Hematopoietic multipotent progenitor cell treated with erythropoietin and hydrocortisone succinate and interleukin-3 and kit ligand, for 4 days (in vitro differentiated cells): Measurements from ENCODE around the gene HDAC4.

Experiments
- DNase-seq: peaks from one replicate; pipeline ENCODE4 v3.0.0-alpha.2; 2015

The HDAC4 gene

GRCh38 chr2:239033801-239034560 lies 366.8 kb downstream of the HDAC4 start:
- DNase-seq: no peak

DNA sequence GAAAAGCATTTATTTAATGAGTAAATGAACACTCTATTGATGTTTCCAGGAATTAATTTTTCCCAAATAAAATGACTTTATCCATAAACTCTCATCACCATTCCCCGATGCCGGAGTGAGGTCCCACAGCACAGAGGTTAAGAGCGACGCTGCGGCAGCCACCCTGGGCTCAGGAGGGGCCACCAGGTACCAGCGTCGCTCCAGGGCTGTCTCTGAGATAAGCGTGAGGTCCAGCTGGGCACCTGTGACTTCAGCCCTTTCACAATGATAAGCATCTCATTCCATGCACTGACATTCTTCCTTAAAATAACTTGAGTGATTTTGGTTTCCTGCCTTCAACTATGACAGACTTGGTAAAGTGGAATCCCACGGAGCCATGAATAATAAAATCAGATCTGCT lies 370.9 kb downstream of the HDAC4 start:
- no peak for DNase-seq

- no peak for DNase-seq
These were observed 372.6 kb downstream of the HDAC4 start for GRCh38 chr2:239028253-239028619.

DNA sequence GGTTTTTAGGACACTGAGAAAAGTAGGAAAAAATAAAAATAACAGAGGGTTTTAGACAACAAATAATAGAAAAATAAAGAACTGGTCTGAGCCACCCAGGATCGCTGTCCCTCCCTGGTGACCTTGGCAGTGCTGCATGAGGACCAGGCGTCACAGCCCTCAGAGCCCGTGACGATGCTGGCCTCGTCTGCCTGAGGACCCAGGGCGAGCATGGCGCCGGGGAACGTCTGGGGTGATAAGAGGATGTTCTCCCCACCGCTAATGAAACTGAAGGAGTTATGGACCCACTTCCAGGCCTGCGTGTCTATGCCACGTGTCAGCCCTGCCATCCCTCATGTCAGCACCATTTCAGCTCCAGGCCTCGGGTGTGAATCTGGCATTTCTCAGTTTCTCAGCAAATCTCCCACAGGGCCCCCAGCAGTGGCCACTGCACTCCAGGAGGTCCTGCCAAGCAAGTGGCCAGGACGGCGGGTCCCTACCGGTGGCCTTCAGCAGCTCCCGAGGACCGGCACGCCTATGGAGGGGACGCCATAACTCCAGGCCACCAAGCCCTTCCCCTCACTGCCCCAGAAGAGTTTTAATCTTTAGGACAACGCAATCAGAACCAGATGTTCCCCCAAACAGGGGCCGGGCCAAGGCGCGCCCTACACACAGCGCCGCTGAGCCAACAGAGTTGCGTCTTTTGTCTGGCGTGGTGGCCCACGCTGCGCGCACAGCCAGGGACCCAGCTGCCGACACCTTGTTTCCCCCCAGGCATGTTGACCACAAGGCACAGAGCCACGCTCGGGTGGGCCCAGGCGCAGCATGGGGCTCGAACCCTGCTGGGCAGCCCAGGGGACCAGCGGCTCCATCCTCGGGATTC lies 373.2 kb downstream of the HDAC4 start:
- DNase-seq: no peak

DNA sequence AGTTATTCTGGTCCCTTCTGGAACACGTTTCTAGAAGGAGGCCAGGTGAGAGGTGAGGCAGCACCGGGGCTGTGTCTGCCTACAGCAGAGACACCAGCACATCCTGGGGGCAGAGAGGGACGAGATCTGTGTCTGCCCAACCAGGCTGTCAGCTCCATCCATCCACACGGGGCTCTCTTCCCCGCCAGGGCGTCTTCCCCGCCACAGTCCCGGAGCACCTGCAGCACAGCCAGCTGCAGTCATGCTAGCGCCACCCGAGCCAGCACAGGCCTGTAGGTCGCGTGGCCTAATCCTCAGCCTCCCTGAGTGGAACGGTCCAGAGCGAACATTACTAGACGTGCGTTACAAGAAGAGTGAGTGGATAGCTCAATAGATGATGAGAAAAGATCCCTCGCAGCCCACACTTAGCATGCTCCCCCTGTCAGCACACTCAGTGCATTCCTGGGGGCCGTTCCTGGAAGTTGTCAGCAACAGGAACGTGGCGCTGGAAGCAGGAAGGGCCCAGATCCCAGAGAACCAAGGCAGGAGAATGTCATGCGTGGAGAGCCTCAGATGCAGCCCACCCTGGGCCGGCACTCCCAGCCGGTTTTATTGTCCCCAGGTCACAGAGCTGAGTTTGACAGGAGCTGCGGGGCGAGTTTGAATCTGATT lies 374.0 kb downstream of the HDAC4 start:
- DNase-seq: no peak

GRCh38 chr2:239025951-239026461 lies 374.8 kb downstream of the HDAC4 start:
- DNase-seq: no peak

GRCh38 chr2:239025096-239025801 lies 375.6 kb downstream of the HDAC4 start:
- no peak for DNase-seq

- no peak for DNase-seq
These were observed 376.6 kb downstream of the HDAC4 start for GRCh38 chr2:239024226-239024625.

DNA sequence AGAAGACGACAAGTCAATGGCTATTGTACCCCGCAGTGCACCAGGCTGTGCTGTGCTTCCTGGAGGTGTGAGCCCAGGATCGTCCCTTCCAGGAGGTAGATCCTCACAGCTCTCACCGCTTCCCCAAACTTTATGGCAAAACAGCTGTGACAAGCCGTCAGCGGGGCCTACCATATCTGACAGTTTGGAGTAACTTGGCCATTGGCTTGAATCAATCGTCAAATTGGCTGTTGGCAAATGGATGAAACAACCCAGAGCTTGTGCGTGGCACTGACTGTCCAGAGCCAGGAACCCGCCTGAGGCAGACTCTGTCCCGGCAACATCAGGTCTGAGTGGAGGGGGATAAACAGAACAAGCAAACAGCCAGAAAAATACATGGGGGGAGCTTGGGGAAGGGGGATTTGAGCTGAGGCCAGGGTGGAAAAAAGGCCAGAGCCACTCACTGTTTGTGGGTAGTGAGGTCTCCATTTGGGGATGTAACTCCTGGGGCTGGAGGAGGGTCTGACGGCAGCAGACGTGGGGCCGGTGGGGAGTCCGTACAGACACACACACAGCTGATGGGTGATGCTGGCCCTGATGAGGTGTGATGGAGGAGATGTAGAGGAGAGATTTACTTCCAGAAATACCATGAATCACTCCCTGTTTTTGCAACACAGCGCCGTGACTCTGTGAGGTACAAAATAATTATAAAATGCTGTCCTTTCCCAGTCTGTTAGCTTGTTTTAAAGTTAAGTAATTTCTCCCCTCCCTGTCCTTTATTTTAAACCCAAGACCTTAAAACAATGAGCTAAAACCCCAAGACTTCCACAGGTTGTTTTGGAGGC lies 378.2 kb downstream of the HDAC4 start:
- no peak for DNase-seq

DNA sequence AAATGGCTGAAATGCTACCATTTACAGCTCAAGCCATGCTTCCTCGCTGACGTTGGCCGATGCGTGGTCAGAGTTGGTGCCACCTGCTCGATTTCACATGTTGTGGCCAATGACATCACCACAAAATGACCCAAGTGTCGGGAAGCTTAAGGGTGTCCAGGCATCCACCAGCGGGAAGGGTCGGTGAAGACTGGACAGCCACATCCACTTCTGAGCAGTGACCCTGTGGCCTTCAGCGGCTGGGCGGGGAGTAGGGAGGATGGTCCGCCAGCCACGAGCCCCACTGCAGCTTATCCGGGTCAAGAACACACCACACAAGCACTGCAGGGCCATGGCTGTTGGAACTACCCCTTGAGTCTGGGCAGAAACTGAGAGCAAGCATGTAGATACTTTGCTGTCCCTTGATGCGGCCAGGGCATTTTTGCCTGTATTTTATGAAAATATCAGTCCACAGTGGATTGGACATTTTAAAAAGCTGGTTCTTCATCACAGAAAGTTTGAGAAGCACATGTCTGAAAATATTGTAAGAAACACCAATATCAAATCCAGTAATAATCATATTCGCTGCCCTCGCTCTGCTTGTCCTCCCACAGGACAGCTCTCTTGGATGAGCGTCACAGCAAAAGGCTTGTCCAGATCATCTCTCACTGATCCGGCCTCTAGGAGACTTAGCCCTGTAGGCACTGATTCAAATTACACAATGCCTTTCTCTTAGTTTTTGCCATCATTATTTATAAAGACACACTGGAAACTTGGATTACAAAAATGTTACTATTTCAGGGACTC lies 379.0 kb downstream of the HDAC4 start:
- DNase-seq: no peak

- DNase-seq: no peak
These were observed 379.6 kb downstream of the HDAC4 start for GRCh38 chr2:239021224-239021623.

DNA sequence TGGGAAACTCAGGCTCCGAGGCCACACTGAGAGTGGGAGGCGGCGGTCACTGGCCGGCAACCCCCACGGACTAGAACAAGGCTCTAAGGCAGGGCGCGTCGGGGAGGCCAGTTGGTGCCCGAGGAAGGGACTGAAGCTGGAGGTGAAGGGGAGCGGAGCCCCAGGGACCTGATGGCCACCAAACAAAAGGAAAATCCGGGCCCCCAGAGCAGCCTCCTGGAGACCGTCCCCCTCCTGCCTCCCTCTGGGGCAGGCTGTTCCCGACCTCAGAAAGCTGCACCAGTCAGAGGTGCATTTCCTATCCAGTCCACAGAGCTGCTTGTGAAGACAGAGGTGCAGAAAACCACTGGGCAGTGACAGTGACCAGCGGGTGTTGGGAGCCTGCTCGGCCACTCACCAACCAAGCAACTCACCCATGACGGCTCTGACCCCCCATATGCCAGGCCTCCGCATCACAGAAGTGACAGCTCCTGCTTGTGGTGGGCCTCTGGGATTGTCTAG lies 380.2 kb downstream of the HDAC4 start:
- no peak for DNase-seq

DNA sequence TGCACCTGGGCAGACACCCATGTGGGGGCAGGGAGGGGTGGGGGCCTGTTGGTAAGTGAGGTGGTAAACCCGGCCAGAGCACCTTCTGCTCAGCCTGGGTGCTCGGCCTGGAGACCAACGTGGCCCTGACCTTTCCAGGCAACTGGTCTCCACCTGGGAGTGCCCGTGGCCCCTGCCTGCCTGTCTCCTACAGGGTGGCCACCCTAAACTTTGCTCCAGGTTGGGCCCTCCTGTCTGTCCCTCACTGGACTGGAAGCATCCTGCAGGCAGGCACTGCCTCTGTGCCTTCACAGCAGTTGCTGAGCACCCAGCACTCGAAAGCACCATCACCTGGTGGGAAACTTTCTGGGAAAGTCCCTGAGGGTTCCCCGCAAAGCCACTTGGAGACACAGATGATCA lies 381.6 kb downstream of the HDAC4 start:
- DNase-seq: no peak

DNA sequence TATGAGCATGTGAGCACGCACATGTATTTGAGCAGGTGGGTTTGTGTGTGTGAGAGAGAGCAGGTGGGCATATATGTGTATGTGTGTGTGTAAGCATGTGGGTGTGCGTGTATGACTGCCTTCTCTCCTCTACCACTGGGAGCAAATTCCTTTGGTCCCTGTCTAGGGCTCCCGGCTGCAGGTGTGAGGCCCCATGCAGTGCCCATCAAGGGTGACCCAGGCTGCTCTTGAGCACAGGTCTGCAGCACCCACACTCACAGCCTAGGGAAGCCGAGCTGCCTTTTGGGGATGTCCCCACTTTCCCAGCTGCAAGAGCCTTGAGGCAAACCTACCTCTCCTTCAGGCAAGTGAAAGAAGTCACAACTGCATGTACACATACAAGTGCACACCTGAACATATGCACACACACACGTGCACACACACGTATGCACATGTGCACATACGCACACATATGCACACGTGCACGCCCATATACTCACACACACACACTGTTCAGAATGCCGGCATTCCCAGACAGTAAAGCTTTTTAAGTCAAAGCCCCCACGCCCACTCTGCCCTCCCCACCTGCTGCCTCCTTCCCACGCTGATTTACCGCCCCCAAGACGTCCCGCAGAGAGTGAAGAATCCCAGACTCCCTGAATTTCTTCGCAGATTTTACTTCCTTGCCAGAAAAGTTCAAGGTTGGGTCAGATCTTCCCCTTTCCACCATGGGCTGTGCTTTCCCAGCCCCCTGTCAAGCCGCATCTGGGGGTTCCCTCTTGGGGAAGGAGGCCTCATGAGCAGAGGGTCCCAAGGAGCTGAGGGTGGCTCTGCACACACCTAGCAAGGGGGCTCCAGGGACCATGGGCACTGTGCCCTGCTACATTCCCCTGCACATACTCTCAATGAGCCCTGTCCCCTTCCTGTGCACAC lies 382.3 kb downstream of the HDAC4 start:
- no peak for DNase-seq

DNA sequence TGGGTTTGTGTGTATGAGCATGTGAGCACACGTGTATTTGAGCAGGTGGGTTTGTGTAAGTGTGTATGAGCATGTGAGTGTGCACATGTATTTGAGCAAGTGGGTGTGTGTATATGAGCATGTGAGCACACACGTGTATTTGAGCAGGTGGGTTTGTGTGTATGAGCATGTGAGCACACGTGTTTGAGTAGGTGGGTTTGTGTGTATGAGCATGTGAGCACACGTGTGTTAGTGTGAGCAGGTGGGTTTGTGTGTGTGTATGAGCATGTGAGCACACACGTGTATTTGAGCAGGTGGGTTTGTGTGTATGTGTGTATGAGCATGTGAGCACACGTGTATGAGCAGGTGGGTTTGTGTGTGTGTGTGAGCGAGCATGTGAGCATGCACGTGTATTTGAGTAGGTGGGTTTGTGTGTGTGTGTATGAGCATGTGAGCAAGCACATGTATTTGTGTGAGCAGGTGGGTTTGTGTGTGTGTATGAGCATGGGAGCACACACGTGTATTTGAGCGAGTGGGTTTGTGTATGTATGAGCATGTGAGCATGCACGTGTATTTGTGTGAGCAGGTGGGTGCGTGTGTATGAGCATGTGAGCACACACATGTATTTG lies 383.2 kb downstream of the HDAC4 start:
- DNase-seq: no peak

- no peak for DNase-seq
These were observed 384.7 kb downstream of the HDAC4 start for GRCh38 chr2:239015901-239016675.

GRCh38 chr2:239015218-239015900 lies 385.5 kb downstream of the HDAC4 start:
- no peak for DNase-seq
